HG03432 (cell line): ENCODE data around the gene ODAD3.
"Not testable (repeated sequence)": the region's sequence is repeated elsewhere in the genome, so short reads cannot be mapped to it uniquely, and the experiment has no call there.

Experiments used
- ATAC-seq: cut with Tn5 transposase; IDR thresholded peaks from one replicate; pipeline ENCODE4 v1.9.1; 2021; ENCODE audit warnings: mild to moderate bottlenecking, moderate library complexity; ENCODE audit not compliant: unreplicated experiment

Gene ODAD3

DNA sequence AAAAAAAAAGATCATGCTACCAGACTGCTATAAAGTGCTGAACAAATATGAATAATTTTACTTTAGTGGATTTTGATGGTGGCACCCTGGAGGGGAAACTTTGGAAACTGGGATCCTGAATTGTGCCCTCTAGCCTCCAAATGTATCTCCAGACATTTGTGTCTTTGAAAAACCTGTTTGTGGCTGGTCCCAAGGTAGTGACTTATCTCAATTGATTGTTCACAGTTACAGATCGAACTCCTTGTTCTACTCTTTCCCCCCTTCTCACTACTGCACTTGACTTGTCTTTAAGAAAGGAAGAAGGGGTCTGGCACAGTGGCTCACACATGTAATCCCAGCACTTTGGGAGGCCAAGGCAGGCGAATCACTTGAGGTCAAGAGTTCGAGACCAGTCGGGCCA lies 26.3 kb downstream of the ODAD3 start:
- ATAC-seq: no peak

DNA sequence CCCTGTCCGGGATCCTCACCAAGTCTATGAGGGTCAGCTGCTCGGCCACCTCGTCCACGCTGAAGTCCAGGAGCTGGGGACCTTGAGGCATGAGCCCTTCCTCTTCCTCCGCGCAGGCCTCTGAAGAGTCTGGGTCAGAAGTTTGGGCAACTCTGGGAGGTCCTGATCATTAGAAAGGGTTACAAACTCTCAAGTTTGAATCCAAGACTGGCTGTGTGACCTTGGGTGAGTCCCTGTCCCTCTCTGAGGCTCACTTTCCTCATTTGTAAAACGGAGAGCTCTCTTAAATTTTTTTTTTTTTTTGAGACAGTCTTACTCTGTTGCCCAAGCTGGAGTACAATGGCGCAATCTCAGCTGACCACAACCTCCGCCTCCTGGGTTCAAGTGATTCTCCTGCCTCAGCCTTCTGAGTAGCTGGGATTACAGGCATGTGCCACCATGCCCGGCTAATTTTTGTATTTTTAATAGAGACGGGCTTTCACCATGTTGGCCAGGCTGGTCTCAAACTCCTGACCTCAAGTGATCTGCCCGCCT lies 28.2 kb downstream of the ODAD3 start:
- not testable (repeated sequence) for ATAC-seq

DNA sequence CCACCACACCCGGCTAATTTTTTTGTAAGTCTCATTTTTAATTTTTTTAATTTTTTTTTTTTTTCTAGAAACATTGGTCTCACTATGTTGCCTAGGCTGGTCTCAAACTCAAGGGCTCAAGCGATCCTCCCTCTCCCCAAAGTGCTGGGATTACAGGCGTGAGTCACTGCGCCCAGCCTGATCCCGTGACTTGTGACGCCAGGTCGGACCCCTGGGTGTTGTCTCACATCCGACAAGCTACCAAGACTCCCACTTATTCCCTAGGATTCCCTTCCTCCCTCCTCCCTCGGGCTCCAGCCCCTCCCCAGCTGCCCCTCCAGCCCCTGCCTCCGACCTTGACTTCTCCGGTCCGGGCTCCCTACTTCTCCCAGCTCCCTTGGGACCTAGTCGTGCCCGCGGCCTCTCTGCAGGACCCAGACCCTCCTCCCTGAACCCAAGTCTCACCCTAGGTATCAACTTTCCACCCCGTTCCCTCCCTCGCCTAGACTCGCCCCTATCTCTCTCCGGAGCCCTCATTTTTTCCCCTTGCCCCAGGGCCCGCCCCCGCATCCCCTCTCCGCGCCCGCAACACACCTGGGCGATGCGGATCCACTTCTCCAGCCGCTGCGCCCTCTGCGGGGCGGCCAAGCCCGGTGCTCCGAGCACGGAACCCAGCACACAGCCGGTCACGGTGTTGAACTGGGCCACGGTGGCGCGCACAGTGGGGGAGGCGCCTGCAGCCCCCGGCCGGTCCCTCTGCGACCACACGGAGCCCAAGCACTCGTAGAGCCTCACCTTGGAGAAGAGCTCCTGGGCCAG lies 28.9 kb downstream of the ODAD3 start:
- ATAC-seq: no peak

DNA sequence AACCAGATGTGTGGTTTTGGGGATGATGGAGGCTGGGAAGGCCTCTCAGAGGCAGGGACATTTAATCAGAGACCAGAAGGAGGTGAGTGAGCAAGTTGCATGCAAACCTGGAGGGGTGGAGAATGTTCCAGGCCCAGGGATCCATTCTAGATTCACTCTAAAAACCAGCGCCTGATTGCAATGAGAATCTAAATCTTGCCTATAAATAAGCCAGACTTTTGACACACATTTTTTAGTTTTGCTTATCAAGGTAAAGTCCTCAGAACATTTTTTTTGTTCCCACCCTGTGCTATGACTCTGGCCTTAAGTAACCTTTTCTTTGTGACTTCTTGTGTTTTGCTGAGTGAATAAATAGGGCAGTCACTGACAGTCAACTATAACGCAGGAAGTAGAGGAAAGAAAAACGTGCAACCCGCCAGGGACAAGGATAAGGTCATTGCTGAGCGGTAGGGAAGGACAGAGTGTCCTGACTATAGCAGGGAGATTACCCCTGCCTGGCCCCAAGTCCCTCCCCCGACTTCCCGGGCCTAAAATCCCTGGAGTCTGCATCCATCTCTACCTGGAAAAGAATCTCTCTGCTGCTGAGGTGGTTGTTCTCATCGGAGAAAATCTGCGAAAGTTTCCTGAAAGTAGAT lies 30.2 kb downstream of the ODAD3 start:
- ATAC-seq: no peak

DNA sequence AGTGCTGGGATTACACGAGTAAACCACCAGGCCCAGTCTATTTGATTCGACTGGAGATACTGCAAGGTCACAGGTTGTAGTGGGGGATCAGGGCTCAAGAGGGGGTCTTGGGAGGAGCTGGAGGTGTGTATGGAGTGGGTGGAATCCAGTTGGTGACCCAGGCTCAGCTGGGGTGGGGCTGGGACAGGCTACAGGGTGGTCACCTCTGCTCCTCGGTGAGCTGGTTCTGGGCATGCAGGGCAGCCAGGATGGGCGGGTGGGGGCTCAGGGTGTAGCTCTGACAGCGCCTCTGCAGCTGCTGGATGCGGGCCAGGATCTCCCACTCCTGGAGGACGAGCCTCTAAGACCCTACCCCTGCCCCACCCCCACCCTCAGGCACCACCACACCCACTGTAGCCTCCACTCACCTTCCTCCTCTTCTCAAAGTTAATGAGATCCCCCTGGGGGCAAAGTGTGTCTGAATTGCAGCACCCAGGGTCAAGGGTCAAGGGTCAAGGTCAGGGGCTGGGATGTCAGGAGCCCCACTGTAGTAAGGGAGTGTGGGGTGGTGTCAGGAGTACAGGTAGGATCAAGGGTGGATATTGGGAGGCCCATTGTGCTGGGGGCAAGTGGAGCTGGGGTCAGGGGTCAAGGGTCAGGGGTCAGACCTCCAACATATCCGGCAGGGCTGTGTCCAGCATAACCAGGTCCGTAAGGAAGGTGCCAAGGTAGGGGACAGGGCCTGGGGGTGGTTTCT lies 32.9 kb downstream of the ODAD3 start:
- ATAC-seq: no peak

DNA sequence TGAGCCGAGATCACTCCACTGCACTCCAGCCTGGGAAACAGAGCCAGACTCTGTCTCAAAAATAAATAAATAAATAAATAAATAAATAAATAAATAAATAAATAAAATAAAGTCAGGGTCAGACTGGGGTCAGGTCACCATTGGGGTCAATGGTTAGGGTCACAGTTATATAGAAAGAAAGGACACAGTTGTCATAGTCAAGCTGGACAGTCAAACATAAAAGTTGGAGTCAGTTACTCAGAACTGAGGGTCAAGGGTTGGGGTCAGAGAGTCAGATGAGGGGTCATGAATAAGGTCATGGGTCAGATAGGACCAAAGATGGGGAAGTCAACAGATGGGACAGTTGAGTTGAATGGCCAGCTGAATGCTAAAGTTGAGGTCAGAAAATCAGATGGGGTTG lies 34.1 kb downstream of the ODAD3 start:
- no peak for ATAC-seq

DNA sequence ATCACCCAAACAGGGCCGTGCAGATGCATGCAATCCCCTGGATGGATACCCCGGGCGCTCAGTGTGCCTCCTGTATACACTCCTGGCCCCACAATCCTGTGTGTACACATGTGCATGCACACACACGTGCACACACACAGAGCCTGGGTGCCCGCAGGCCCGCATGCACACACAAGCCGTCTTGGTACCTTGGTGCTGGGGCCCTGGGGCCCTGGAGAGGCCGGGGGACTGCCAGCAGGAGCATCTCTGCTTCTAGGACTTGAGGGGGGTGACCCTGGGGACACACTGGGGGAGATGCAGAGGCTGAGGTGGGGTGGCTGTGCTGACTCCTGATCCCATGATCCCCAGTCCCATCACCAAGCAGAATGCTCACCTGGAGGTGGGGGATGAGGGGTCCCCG lies 35.3 kb downstream of the ODAD3 start:
- ATAC-seq: no peak

DNA sequence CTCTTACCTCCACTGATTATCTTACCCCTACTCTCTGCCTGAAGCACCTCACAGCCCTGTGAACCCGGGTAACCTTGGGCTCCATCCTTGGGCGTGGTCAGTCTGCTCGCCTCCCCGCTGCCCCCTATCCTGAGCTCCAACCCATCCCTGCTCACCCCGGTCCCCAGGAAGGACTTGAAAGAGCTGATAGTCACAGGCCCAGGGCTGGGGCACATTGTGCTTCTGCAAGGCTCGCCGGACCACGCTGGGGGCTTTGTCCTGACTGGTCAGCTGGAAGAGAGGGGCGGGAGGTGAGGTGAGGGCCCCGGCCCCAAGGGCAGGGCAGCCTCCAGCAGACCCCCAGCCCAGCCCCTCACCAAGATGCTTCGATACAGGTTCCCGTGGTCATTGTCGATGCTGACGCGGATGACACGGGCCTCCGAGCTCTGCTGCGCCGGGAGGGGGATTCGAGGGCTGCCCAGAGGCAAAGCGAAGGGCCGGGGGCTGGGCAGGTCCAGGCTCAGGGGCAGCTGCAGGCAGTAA lies 37.8 kb downstream of the ODAD3 start:
- ATAC-seq: no peak

DNA sequence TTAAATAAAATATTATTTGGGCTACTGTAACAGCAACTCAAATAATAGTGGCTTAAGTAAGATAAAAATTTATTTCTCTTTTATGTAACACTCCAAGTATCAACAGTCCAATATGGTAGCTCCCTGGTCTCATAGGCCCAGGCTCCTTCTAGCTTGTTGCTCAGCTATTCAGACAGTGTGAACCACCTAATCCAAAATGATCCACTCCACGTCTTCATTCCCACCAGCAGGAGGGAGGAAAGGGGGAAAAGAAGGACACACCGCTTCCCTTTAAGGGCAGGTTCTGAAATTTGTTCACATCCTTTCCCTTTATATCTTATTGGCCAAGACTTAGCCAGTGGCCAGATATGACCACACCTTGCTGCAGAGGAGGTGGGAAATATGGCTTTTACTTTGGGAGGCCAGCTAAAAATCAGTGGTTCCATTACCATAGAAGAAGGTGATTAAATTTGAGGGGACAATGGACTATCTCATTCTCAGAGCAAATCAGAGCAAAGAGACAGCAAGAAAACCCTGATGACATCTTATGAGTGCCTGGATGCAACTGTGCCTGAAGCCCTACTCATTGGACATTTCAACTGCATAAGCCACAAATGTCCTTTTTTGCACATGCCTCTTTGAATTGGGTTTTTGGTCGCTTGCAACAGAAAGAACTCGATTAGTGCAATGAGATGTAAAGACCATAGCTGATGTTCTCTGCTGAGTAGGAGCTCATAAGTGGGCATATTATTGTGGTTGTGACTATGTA lies 43.8 kb downstream of the ODAD3 start:
- no peak for ATAC-seq

DNA sequence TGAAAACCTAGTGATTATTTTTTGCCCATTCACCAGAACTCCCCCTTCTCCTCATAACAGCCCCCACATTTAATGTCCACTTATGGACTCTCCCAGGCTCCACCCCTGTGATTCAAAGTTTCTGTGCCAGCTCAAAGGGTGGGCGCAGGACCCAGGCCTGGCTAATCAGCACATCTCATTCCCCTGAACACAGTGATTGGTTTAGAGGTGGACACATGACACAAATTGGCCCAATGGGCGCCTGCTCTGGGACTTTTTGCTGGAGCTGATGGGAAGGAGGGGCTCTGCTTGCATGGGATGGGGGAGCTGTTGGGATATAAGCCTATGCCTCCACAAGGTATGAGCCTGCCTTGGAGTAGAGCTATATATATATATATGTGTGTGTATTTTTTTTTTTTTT lies 44.6 kb downstream of the ODAD3 start:
- ATAC-seq: no peak

DNA sequence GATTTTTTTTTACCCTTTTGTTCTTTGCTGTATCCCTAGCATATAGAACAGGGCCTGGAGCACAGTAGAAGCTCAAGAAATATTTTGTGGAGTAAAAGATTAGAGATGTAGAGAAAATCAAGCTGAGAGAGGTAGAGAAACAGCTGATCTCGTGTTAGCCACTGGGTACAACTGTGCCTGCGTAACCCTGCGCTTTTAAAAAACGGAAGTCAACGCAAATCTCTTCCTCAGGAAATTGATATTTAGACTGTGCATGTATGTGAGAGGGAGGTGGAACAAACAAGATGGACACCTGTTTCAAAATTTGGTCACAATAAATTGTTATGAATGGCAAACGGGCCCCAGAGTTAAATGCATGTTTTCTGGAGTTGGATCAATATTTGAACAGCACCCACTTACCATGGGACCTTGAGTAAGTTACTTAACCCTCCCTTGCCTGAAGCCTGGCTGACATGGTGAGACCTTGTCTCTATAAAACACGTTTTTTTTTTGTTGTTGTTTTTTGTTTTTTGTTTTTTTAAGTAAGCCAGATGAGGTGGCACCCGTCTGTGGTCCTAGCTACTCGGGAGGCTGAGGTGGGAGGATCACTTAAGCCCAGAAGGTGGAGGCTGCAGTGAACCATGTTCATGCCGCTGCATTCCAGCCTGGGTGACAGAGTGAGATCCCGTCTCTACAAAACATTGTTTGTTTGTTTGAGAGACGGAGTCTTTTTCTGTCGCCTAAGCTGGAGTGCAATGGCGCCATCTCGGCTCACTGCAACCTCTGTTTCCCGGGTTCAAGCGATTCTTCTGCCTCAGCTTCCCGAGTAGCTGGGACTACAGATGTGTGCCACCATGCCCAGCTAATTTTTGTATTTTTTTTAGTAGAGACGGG lies 47.5 kb downstream of the ODAD3 start:
- ATAC-seq: no peak

DNA sequence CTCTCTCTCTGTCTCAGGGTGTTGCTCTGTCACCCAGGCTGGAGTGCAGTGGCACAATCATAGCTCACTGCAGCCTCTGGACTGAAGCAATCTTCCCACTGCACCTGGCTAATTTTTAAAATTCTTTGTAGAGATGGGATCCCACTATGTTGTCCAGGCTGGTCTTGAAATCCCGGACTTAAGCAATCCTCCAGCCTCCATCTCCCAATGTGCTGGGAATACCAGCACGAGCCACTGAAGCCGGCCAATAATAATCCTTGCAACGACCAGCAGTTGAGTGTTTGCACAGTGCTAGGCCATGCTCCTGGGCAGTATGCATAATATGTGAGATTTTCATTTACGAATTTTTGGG lies 50.2 kb downstream of the ODAD3 start:
- ATAC-seq: no peak

DNA sequence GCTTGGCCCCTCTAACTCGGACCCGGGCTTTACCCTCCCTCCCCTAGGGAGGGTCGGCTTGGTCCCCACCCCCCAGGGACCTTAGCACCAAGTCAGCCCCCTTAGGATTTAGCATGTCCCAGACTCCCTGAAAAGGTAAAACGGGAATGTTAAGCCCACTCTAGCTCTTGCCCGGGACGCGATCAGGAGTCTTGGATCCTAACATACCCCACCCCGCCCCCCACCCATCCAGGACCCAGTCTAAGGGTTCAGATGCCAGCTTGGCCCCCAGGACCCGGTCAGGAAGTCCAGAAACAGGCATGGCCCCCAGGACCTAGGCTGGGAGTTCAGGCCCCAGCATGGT lies 51.2 kb downstream of the ODAD3 start:
- ATAC-seq: no peak

DNA sequence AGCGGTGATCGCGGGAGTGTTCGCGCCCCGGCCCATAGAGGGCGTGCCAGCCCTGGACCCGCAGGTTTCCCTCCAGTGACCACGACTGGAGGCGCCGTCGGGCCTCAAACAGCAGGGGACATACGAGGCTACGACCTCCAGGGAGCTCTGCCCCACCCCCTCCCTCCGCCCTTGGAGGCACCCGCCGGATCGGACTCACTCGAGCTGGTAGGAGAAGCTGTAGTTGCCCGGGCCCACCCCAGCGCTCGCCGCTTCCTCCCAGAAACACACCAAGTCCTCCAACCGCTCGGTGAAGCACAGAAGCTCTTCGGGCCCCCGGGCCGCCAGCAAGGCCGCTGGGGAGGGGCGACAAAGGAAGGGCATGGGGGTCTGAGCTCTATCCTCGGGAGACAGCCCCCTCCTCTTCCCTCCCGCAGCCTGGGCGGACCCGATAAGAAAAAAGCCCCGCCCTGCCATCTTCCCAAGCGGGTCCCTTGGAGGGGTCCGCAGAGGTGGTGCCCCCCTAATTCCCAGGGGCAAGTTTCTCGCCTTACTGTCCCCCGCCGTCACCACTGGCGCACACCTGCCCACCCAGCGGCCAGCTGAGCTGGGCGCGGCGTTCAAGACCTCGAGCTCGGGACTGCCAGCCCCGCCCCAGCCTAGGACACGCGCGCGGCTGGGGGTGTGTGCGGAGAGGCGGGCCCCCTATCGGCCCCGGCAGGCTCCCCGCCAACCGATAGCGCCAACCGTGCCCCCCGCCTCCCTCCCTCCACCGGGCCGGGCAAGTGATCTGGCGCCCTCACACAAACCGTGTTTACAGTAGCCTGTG lies 51.8 kb downstream of the ODAD3 start:
- no peak for ATAC-seq

DNA sequence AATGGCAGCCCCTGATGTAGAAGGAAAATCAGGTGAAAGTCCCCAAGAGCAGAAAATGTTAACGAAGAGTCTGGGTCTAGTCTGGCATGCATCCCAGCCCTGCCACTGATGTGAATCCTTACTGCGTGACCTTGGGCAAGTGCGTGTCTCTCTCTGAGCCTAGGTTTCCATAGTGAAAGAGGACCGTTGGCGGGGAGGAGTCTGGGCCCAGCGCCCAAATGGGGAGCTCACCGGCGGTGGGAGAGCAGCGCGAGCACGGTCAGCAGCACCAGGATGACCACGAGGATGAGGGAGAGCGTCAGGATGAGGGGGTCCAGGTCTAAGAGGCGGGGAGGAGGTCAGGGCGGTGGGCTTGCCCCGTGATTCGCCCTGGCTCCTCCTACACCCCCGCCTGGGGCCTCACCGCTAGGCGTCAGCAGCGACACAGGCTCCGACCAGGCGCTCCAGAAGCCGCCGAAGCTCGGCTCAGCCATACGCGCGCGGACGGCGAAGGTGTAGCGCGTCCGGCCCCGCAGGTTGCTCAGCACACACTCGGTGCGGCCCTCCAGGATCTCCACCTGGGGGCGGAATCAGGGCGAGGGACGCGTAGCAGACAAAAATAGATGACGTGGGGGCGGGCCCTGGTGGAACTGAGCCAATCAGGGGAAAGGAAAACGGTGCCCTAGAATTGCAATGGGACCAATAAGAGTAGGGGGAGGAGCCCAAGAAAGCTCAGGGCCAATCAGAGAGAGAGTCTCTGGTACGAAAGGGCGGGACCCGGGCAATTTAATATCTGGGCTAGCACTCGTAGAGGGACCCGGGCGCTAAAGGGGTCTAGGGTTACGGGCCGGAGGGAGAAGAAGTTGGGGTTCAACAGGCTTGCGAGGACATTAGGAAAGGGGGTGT lies 54.0 kb downstream of the ODAD3 start:
- ATAC-seq: peak; percentile 68

DNA sequence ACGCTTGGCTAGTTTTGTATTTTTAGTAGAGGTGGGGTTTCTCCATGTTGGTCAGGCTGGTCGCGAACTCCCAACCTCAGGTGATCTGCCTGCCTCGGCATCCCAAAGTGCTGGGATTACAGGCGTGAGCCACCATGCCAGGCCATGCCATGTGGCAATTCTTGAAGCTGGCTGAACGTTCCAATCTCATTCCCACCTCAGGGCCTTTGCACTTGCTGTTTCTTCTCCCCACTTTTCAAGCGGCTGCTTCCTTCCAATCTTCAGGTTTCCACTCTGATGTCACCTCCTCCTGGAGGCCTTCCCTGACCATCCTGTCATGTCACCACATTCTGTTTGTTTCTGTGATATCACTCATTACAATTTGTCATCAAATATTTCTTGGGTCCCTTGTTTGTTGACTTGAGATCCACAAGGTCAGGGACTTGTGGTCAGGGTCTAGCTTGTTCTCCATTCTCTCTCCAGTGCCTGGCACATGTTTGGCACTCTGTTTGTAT lies 55.0 kb downstream of the ODAD3 start:
- no peak for ATAC-seq

DNA sequence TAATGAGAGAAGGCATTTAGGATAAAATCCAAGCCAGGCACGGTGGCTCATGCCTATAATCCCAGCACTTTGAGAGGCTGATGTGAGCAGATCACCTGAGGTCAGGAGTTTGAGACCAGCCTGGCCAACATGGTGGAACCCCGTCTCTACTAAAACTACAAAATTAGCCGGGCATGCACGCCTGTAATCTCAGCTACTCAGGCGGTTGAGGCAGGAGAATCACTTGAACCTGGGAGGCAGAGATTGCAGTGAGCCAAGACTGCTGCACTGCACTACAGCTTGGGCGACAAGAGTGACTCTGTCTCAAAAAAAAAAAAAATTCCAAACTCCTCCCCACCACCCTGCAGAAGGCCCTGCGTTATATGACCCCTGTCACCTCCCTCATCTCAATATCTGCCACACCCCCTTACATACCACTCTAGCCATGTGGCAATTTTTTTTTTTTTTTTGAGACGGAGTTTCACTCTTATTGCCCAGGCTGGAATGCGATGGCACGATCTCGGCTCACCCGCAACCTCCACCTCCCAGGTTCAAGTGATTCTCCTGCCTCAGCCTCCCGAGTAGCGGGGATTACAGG lies 55.6 kb downstream of the ODAD3 start:
- not testable (repeated sequence) for ATAC-seq
